ENCODE measurements around the gene ITPR2.
"Not testable (repeated sequence)": the region's sequence is repeated elsewhere in the genome, so short reads cannot be mapped to it uniquely, and the experiment has no call there.

GRCh38 chr12:26755362-26755761, 77.6 kb downstream of the ITPR2 start:
- TF ChIP-seq, protein P1, sequence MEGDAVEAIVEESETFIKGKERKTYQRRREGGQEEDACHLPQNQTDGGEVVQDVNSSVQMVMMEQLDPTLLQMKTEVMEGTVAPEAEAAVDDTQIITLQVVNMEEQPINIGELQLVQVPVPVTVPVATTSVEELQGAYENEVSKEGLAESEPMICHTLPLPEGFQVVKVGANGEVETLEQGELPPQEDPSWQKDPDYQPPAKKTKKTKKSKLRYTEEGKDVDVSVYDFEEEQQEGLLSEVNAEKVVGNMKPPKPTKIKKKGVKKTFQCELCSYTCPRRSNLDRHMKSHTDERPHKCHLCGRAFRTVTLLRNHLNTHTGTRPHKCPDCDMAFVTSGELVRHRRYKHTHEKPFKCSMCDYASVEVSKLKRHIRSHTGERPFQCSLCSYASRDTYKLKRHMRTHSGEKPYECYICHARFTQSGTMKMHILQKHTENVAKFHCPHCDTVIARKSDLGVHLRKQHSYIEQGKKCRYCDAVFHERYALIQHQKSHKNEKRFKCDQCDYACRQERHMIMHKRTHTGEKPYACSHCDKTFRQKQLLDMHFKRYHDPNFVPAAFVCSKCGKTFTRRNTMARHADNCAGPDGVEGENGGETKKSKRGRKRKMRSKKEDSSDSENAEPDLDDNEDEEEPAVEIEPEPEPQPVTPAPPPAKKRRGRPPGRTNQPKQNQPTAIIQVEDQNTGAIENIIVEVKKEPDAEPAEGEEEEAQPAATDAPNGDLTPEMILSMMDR (IDR thresholded peaks at IDR 0.05; ENCODE audit: low read depth, low read length, missing input control) = not testable (repeated sequence)
- TF ChIP-seq YY1 (IDR thresholded peaks at IDR 0.05); REST (IDR thresholded peaks at IDR 0.05); JUND (IDR thresholded peaks at IDR 0.05); ATF3 (IDR thresholded peaks at IDR 0.05); SP1 (IDR thresholded peaks at IDR 0.05); TAF1 (conservative IDR thresholded peaks at IDR 0.05); RAD21 (IDR thresholded peaks at IDR 0.05); RXRA (IDR thresholded peaks at IDR 0.05): not testable (repeated sequence)
